Tibial artery (tissue), 4 donors: Measurements from ENCODE around the gene PRKCG.

Experiments
- DNase-seq, 2 donors: peaks; one replicate each; pipeline ENCODE4 v3.0.0-alpha.2; 2019
- H3K27ac ChIP-seq, 2 donors: fragments of 200-600 bp; sonication (generic) in 1 of 2; 1 replicate in 1 of 2; 2 replicates in 1 of 2; pipeline ENCODE4 v1.5.1; 2018 to 2019; ENCODE audit warnings: mild to moderate bottlenecking in 1 of 2
- H3K27me3 ChIP-seq, 2 donors: fragments of 200-600 bp; sonication (generic) in 1 of 2; one replicate each; pipeline versions ENCODE4 v1.5.1 to v1.6.0; 2016 to 2019
- H3K36me3 ChIP-seq, 3 donors: fragments of 200-600 bp; sonication (generic) in 2 of 3; one replicate each; pipeline ENCODE4 v1.5.1; 2016 to 2019; ENCODE audit warnings: mild to moderate bottlenecking in 2 of 3
- H3K4me1 ChIP-seq, 4 donors: fragments of 200-600 bp; sonication (generic) in 2 of 4; 1 replicate in 3 of 4; 2 replicates in 1 of 4; pipeline ENCODE4 v1.5.1; 2016 to 2019
- H3K4me3 ChIP-seq, 2 donors: fragments of 200-600 bp; sonication (generic) in 1 of 2; 1 replicate in 1 of 2; 2 replicates in 1 of 2; pipeline ENCODE4 v1.5.1; 2018 to 2019; ENCODE audit warnings: mild to moderate bottlenecking in 2 of 2
- H3K9me3 ChIP-seq, 3 donors: fragments of 200-600 bp; sonication (generic) in 1 of 3; one replicate each; pipeline ENCODE4 v1.5.1; 2016 to 2019
- intact Hi-C: fragments of 100-400 bp; cut with DNase I; formaldehyde crosslinking; loops from one replicate; pipeline ENCODE4 v1.15.0; 2023; ENCODE audit warnings: low total_unique reads
- TF ChIP-seq, protein P1 (sequence below), 2 experiments: fragments of 200-600 bp in 1 of 2; fragments of 450-650 bp in 1 of 2; IDR thresholded peaks; one replicate each; pipeline ENCODE4 v1.5.1; 2017 to 2019; ENCODE audit warnings: antibody characterized with exemption in 2 of 2, mild to moderate bottlenecking in 1 of 2, moderate library complexity in 1 of 2

Gene PRKCG

DNA sequence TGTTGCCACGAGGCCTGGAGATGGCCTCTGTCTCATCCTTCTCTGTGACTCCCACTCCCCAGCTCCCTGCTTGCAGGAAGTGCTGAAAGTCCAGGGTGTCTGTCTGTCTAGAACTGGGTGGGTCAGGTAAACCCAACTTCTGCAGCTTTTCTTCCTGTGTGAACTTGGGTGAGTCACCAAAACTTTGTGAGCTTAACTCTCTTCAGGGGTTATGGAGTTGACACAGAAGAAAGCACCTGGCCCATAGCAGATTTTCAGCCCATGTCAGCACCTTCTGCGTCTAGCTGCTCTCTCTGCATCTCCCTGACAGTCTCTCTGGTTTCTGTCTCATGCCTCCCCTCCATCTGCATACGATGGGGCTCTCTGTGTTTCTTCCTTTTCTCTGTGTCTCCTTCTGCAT is 22.9 kb downstream of the PRKCG start:
- Histone ChIP-seq H3K9me3 (no peaks in the 10 kb centered on the region), H3K27ac (no peak overlapping the region), H3K4me1 (peaks cover 0 to 29% (median 20%) of the 10 kb centered on the region in 4 donors), H3K4me3 (no peak overlapping the region), H3K27me3 (peaks cover 8 to 76% of the 10 kb centered on the region in 2 donors), H3K36me3 (no peaks in the 10 kb centered on the region)
- TF ChIP-seq, protein P1, sequence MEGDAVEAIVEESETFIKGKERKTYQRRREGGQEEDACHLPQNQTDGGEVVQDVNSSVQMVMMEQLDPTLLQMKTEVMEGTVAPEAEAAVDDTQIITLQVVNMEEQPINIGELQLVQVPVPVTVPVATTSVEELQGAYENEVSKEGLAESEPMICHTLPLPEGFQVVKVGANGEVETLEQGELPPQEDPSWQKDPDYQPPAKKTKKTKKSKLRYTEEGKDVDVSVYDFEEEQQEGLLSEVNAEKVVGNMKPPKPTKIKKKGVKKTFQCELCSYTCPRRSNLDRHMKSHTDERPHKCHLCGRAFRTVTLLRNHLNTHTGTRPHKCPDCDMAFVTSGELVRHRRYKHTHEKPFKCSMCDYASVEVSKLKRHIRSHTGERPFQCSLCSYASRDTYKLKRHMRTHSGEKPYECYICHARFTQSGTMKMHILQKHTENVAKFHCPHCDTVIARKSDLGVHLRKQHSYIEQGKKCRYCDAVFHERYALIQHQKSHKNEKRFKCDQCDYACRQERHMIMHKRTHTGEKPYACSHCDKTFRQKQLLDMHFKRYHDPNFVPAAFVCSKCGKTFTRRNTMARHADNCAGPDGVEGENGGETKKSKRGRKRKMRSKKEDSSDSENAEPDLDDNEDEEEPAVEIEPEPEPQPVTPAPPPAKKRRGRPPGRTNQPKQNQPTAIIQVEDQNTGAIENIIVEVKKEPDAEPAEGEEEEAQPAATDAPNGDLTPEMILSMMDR (IDR thresholded peaks at IDR 0.05) = no peak
- no peak for DNase-seq
- intact Hi-C loops = no loop called here

DNA sequence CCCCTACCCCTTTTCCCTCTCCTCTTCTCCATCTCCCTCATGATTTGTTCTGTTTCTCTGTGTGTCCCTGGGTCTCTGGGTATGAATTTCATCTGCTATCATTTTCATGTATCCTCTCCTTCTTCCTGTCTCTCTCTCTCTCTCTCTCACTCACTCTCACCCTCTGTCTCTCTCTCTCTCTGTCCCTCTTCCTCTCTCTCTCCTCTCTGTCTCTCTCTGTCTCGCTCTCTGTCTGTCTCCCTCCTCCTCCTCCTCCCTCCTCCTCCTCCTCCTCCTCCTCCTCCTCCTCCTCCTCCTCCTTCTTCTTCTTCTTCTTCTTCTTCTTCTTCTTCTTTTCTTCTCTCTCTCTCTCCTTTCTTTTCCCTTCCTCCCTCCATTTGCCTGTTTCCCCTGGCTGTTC is 23.8 kb downstream of the PRKCG start:
- no peak for DNase-seq
- H3K36me3 ChIP-seq = no peaks in the 10 kb centered on the region
- no peak overlapping the region for H3K4me3 ChIP-seq
- peaks cover 0 to 29% (median 20%) of the 10 kb centered on the region in 4 donors for H3K4me1 ChIP-seq
- TF ChIP-seq, protein P1 (IDR thresholded peaks at IDR 0.05) = no peak
- intact Hi-C loops = no loop called here
- H3K27me3 ChIP-seq = peaks cover 8 to 77% of the 10 kb centered on the region in 2 donors
- H3K27ac ChIP-seq = no peak overlapping the region
- no peaks in the 10 kb centered on the region for H3K9me3 ChIP-seq

DNA sequence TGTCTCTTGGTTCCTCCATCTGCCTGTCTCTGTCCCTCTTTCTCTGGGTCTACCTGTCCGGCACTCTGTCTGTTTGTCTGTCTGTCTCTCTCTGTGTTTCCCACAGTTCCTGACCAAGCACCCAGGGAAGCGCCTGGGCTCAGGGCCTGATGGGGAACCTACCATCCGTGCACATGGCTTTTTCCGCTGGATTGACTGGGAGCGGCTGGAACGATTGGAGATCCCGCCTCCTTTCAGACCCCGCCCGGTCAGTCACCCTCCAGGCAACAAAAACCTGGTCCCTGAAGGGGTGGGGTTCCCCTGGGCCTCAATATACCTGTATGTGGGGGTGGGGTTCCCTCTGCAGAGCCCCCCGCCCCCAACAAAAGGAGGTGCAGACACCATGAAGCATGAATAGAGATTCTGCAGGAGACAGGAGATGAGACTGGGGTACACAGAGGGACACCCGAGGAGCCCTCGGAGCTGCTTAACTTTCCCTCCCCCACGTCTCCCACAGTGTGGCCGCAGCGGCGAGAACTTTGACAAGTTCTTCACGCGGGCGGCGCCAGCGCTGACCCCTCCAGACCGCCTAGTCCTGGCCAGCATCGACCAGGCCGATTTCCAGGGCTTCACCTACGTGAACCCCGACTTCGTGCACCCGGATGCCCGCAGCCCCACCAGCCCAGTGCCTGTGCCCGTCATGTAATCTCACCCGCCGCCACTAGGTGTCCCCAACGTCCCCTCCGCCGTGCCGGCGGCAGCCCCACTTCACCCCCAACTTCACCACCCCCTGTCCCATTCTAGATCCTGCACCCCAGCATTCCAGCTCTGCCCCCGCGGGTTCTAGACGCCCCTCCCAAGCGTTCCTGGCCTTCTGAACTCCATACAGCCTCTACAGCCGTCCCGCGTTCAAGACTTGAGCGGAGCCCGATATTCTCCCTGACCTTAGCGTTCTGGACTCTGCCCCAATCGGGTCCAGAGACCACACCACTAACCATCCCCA is 24.5 kb downstream of the PRKCG start:
- peaks cover 0 to 29% (median 20%) of the 10 kb centered on the region in 4 donors for H3K4me1 ChIP-seq
- no peak overlapping the region for H3K4me3 ChIP-seq
- H3K27ac ChIP-seq = no peak overlapping the region
- H3K9me3 ChIP-seq = no peaks in the 10 kb centered on the region
- TF ChIP-seq, protein P1 (IDR thresholded peaks at IDR 0.05) = peak; percentile 53 to 76
- DNase-seq = no peak
- H3K27me3 ChIP-seq = peaks cover 8 to 80% of the 10 kb centered on the region in 2 donors
- intact Hi-C loops = no loop called here
- no peaks in the 10 kb centered on the region for H3K36me3 ChIP-seq

DNA sequence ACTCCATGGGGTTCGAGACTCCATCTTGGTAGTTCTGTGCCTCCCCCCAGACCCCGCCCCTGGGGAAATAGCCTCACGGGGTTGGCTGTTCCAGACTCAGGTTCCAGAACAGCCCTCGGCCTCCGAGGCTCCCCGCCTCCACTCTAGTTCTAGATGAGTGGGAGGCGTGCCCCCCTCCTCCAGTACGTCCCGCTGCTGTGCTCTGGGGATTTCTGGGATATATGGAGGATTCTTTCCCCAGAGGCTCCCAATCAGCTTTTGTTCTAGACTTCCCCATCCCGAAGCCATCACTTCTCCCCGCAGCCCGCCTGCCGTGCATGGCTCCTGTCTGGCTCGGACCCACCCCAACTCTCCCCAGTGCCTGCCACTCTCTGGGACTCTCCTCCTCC is 25.2 kb downstream of the PRKCG start:
- intact Hi-C loops = no loop called here
- no peak overlapping the region for H3K4me3 ChIP-seq
- DNase-seq = no peak
- no peak overlapping the region for H3K27ac ChIP-seq
- TF ChIP-seq, protein P1 (IDR thresholded peaks at IDR 0.05) = no peak
- no peaks in the 10 kb centered on the region for H3K36me3 ChIP-seq
- peaks cover 0 to 29% (median 20%) of the 10 kb centered on the region in 4 donors for H3K4me1 ChIP-seq
- H3K9me3 ChIP-seq = no peaks in the 10 kb centered on the region
- peaks cover 8 to 87% of the 10 kb centered on the region in 2 donors for H3K27me3 ChIP-seq

DNA sequence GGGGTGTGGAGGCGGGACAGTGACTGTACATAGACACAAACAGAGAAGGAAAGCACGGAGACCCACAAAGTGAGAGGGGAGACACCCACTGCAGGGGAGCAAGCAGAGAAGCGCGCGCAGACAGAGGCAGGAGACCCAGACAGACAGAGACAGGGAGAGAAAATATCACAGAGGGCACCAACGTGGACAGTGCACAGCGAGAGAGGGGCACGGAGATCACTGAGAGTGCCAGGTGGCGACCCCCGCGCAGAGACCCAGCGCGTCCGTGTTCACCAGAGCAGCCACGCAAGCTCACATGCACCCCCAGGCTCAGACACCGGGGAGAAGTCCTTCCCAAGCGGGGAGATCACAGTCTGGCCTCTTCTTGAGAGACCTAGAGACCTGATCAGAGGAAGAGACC is 25.7 kb downstream of the PRKCG start:
- TF ChIP-seq, protein P1 (IDR thresholded peaks at IDR 0.05) = no peak
- Histone ChIP-seq H3K36me3 (no peaks in the 10 kb centered on the region), H3K4me3 (no peak overlapping the region), H3K9me3 (no peaks in the 10 kb centered on the region), H3K27me3 (peaks cover 8 to 92% of the 10 kb centered on the region in 2 donors), H3K27ac (no peak overlapping the region), H3K4me1 (peaks cover 0 to 29% (median 20%) of the 10 kb centered on the region in 4 donors)
- DNase-seq = no peak
- intact Hi-C loops = no loop called here
